NCI-H1694 treated with DMSO at 0.1 percent for 48 hours (cell line): ENCODE data around the gene SOWAHA.

Experiments
- DNase-seq: peaks from one replicate; lab custom pipeline; 2025; lab: John Stamatoyannopoulos, UW

SOWAHA gene

DNA sequence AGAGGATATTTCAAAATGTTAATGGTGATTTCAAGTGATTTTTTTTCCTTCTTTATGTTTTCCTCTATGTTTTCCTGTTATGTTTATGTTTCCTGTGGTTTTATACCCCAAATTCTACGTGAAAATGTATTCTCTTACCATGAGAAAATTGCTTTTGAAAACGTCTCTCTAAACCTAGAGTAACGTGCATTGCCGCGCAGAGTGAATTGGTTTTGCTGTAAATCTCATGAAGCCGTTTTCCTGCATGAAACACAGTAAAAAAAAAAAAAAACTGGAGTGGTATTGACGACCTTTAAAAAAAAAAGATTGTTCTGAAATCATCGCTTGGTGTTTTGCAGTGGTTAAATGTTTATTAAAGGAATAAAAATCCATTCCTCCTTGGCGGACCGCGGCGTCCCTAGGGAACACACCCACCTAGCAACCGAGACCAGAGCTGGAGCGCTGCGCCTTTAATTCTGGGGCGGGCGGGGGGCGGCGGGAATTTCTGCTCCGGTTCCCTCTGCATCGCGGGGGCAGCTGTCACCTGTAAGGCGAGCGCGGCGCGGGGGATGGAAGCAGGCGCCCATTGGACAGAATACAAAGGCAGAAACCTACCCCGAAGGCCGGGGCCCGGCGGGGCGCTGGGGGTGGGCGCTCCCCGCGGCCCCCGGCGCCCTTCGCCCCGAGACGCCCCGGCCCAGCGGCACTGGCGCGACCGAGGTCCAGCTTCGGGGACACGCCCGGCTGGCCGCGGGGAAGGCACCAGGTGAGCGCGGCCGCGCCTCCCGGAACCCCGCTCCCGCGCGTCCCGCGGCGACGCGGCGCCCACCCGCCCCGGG is at the start of gene SOWAHA:
SOWAHA (plus strand) TSS at position 522 of the 818 bp plus-strand sequence. CDS start 320 bp downstream, outside the sequence.
- DNase-seq: no peak

DNA sequence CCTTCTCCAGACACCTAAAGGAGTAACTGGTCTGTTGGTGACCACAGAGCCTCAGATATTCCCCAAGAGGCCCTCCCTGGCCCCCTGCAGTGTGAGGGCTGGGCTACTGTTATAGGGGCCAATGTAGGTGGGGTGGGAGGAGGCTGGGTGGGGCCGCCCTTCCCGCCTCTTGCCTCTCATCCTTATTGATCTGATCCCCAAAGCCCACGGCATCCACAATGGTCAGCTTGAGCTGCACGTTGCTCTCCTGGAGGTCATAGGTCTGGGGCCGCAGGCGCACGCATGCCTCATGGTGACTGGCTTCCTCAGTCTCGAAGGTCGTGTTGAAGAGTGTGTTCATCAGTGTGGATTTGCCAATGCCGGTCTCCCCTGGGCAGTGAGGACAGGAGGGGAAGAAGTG is 49.1 kb upstream of the SOWAHA start:
- no peak for DNase-seq

DNA sequence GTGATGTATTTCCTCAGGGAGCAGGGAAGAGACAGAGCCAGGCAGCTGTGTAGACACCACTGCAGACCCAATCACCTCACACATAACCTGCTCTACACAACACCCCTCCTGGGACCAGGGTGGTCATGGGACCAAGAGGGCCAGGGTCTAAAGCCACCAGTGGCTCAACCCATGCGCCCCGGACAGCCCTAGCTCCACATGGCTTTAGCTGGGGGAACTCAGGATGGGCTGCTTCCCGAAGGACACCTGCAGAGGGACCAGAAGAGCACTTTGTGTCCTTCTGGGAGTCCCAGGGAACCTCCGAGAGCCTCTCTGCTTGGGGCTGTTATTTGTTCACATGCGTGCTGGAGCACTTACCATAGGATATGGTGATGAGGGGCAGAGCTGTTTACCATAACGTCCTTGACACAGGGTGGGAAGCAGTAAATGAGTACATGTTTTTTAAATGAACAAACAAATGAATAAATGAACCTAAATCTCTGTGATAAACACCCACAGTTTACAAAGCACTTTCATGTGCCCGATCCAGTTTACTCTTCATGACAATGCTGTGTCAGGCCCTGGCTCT is 48.3 kb upstream of the SOWAHA start:
- no peak for DNase-seq

DNA sequence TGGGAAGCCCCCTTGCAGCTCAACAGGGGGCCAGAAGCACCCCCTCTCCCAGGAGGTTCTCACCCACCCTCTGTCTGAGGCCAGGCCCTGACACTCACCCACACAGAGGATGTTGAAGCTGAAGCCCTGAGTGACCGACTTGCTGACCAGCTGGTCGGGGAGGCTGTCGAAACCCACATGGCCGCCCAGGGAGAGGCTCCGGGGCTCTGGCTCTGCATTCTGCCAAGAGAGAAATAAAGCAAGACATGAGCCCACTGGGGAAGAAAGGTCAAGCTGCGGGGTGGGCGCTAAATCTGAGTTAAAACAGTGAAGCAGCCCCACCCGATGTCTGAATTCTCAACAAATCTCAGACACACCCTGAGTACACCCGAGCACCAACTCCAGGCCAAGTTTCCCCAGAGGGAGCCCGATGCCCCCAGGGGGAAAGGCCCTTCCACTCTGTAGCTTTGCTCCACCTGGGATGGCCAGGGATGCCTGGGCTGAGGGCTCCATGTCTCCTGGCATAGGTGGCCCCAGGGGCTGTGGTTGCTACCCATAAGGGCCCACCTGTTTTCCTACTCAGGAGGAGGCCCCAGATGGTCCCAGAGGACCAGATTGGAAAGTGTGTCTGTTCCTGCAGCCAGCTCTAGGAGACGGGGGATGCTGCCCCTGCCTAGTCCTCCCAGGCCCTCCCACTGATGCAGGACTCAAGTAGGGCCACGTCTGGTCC is 47.6 kb upstream of the SOWAHA start:
- DNase-seq: no peak

DNA sequence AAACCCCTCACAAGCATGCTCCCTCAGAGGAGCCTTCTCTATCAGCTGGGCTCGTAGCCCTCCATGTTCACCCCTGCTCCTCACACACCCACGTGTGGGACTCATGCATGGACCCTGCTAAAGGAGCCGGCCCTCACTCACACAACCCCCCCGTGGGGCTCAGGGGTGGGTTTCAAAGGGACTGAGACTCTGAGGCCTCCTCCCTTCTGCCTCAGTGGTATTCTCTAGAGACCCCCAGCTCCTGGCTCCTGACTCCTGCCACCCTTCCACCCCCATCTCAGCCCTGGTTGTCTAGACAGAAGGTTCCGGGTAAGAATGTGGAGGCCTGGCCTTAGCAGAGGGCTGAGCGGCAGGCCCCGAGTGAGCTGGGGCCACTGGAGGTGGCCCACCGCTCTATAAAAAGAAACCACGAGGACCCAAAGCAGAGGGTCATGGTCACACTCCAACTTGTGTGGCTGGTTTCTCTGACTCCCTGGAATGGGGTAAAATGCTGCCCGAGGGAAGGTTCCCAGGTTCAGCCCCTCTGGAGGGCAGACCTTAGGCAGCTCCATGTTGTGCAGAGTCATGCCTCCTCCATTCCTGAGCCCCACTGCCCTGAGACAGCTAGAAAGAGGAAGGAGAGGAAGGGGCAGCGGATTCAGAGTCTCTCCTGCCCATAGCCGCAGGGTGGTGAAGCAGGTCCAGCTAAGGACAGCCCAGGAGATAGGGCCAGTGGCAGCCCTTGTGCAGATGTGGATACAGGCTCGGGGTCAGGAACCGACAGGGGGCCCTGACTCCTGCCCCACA is 46.9 kb upstream of the SOWAHA start:
- DNase-seq: no peak

DNA sequence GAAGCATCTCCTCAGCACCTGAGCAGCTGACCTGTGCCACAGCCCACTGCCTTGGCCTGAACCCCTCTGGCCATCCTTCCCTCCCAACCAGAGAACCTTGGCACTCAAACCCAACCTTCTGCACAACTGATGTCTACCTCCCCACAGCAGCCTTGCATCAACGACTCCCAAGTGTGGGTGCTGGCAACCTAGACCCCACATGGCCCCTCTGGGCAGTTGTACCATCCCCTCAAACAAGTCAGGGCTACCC is 46.4 kb upstream of the SOWAHA start:
- DNase-seq: no peak

- DNase-seq: no peak
Observed at GRCh38 chr5:132767150-132767549, 46.0 kb upstream of the SOWAHA start.

DNA sequence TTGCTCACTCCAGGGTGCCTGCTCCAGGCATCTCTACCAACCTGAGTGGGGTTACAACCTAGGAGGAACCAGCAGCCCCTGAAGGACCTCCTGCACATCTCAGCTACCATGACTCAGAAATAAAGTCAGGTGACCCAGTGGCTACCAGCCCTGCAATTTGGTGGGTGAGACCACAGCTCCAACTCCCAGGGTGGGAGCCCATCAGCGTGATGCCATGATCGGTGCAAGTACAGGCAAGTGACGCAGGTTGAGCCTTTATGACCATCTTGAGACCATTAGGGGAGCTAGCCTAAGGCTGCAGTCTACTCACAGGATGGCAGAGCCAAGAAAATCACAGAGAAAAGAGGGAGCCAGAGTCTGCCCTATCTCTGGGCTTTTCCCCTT is 44.6 kb upstream of the SOWAHA start:
- DNase-seq: no peak

- no peak for DNase-seq
Observed at GRCh38 chr5:132770476-132771159, 42.5 kb upstream of the SOWAHA start.

GRCh38 chr5:132771503-132771998 is 41.6 kb upstream of the SOWAHA start:
- DNase-seq: no peak

DNA sequence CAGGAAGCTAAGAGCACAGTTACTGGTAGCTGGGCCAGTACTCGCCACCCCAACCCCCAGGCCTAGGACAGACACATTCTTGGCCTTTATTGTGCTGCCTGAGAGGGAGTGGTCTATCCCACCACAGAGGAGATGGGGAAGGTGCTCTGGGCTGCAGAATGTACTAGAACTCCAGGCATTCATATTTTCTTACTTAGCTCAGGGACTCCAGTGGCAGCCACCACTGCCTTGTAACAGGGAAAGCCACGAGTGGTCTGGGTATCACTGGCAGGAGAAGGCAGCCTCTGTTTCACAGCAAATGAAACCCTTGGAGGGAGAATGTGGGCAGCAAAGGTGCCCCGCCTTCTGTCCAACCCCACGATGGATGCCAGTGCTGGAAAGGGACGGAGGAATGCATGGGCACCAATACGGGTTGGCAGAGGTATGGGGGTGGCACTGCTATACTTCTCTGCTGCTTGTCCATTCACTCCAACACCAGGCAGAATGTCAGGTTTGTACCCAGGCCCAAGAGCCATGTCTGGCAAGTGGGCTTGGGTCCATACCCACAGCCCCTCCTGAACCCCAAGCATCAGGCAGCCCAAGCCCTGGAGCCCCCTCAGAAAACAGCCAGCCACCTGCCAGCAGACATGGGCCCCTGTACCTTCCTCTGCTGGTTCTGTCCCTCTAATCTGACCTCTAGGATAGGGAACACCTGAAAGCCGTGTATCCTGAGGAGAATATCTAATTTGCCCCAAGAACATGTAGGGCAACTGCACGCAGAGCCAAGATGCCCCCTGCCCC is 40.6 kb upstream of the SOWAHA start:
- DNase-seq: no peak

GRCh38 chr5:132773114-132773513 is 40.0 kb upstream of the SOWAHA start:
- no peak for DNase-seq

GRCh38 chr5:132773601-132774355 is 39.3 kb upstream of the SOWAHA start:
- DNase-seq: peak; percentile 18

GRCh38 chr5:132774406-132774805 is 38.7 kb upstream of the SOWAHA start:
- no peak for DNase-seq

- DNase-seq: no peak
Observed at GRCh38 chr5:132774896-132775295, 38.2 kb upstream of the SOWAHA start.

DNA sequence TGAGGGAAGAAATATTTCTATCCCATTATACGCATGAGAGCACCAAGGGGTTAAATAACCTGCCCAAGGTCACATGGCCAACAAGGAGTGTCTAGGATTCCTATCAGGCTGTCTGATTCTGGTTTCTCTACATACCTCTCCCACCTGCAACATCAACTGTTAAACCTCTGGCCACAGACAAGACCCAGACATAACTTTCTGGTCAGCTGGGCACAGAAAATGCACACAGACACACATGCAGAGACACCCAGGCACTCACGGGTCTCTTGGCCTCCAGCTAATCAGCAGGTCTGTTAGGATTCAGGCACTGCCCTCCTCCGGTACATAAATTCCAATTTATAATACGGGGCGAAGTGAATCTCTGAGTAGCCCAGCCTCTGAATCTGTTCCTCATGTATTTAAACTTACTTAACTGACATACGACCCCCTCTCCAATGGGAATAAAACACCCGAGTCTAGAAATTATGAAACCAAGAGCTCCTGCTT is 37.6 kb upstream of the SOWAHA start:
- no peak for DNase-seq

DNA sequence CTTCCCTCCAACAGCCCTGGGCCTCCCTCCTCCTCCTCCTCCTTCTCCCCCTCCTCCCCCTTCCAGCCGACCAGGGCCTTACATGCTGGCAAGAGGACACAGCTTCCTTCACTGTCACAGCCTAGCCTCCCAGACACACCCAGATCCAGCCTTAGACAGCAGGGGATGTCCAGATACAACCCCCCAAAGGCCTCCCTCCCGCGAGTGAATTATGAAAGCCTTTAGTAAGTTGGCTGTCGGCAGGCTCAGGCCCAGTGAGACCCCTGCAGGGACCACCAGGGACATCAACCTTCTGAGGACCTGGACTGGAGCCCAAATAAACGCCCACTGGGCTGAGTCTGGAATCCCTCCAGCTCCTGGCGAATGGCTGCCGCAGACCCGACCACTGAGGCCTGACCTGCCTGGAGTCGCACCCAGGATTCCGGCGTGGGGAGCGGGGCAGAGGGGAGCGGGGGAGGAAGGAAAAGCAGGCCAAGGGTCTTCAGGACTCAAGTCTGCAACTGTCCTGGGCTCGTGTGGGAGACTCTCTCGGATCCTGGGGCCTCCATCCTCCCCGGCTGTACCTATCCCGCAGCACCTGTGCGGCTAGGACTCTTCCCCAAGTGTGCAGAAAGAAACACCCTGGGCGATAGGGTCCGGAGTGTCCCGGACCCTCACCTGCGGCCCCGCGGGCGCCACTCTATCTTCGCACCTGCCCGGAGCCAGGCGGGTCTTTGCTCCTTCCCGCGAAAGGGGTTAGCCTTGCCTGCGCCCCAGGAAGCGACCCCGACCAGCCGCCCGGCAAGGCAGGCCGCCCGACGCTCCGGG is 36.8 kb upstream of the SOWAHA start:
- DNase-seq: no peak

DNA sequence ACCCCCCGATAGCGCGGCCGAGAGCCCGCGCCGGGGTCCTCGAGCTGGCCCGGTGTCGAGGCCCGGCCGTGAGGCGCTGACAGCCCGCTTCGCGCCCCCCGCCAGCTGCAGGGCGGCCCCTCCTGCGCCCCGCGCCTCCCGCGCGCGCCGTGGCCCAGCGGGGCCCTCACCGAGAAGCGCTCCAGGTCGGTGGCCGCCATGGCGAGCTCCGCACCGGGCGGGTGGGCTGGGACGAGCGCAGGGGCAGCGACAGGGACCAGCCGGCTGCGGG is 36.2 kb upstream of the SOWAHA start:
- DNase-seq: no peak

DNA sequence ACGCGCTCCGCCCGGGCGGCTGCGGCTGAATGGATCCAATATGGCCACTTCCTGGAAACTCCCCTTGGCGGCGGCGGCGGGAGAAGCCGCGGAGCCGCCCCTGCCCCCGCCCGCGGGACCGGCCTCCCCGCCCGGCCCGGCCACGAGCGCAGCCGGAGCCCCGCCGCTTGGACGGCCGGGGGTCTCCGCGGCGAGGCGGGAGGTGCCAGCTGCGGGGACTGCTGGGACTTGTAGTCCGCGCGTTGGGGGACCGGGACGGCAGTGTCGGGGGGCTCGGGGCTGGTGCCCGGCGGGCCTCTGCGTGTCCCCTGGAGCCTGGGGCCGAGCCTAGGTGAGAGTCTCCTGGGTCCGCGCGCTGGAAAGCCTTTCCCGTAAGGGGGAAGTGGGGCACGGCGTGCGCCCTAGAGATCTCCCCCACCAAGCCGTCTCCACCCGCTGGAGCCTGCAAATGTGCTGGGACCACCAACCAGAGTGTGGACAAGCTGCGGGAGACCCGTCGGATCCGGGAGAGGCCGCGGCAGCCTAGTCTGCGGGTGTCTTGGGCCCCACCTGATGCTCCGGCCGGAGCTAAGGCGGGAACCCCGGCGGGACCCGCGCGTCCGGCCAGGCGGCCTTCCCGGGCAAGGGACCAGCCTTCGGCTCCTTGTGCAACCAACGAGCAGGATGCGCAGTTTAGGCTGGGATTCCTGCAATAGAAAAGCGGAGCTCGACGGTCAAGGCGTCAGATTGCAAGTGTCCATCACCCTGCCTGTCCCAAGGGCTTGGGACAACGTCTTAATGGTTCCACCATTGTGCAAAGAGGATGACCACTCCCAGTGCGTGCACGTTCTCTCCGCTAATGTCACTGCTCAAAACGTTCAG is 35.7 kb upstream of the SOWAHA start, which contains the start of gene SEPTIN8:
SEPTIN8 (minus strand) TSS at position 31 of the 861 bp plus-strand sequence. CDS start 102 bp downstream, outside the sequence.
- no peak for DNase-seq
